NCI-H2029 treated with DMSO at 0.1 percent for 48 hours (cell line): Measurements from ENCODE around the gene SYNM.

ENCODE experiments used
- DNase-seq: peaks from one replicate; lab custom pipeline; 2025; lab: John Stamatoyannopoulos, UW

Gene SYNM

DNA sequence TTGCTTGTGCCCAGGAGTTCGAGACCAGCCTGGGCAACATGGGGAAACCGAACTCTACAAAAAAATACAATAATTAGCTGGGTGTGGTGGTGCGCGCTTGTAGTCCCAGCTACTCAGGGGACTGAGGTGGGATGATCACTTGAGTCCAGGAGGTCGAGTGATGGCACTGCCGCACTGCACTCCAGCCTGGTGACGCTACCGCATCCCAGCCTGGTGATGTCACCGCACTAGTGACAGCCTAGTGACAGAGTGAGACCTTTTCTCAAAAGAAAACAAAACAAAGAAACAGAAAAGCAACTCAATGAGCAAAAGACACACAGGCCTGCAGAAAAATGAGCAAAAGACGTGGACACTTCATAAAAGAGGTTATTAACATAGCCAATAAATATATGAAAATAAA lies 19.9 kb upstream of the SYNM start:
- DNase-seq, result no peak

DNA sequence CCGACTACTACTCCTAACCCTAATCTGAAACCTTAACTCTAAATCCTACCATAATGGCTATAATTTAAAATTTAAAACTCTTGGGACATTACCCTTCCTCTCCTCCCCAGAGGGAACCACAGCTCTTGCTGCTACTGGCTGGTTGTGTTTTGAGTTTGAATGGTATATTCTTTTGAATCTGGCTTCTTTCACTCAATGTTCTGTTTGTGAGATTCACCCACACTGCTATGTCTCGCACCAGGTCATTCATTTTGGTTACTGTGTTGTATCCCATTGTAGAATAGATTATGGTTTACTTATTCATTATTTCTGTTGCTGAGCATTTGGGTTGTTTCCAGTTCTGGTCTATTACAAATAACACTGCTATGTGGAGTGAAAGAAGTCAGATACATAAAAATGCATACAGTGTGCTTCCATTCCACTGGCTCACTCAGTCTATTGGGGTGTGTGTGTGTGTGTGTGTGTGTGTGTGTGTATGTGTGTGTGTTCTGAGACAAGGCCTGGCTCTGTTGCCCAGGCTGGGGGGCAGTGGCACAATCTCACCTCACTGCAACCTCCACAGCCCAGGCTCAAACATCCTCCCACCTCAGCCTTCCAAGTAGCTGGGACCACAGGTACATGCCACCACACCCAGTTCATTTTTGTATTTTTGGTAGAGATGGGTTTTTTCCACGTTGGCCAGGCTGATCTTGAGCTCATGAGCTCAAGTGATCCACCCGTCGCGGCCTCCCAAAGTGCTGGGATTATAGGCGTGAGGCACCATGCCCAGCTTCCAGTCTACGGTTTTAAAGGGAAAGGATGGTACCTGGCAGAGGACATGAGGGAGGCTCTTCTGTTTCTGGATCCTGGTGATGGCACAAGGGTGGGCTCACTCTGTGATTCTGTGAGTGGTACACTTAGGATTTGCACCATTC lies 19.2 kb upstream of the SYNM start:
- DNase-seq, result no peak

DNA sequence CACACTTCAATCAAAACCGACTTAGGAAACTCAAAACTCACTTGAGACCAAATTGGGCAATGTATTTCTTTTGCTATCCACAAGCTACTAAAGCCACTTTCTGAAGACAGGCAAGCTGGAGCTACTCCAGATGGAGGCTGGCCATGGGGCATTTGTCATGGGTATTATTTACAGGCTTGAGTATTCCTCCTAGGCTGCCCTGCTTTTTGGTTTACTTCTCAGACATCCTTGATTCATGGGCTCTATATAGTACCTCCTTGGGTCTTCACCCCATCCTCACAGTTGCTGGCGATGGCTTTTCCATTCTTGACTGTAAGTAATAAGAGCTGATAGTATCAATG lies 18.6 kb upstream of the SYNM start:
- no peak for DNase-seq

DNA sequence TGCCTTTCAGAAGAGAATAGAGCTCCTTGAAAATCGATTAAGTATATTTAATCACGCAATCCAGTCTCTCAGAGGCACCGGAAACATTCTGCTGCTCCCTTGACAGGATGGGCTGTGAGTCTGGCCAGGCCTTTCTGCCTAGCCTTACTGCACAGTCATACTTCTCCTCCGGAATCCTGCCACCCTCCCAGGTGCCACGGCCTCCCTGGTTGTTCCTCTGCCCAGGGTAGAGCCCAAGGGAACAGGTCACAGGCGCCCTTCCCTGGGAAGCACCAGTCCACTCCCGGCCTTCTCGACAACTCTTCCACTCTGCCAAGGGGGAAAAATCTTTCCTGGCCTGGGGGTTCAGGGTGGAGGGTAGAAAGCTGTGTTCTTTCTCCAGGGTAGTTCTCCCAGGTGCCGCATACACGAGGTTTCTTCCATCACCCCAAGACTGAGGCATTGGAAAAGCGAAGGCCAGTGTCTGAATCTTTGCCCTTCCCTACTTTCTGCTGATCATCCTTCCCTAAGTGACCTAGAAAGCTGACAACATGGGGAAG lies 17.4 kb upstream of the SYNM start:
- no peak for DNase-seq

DNA sequence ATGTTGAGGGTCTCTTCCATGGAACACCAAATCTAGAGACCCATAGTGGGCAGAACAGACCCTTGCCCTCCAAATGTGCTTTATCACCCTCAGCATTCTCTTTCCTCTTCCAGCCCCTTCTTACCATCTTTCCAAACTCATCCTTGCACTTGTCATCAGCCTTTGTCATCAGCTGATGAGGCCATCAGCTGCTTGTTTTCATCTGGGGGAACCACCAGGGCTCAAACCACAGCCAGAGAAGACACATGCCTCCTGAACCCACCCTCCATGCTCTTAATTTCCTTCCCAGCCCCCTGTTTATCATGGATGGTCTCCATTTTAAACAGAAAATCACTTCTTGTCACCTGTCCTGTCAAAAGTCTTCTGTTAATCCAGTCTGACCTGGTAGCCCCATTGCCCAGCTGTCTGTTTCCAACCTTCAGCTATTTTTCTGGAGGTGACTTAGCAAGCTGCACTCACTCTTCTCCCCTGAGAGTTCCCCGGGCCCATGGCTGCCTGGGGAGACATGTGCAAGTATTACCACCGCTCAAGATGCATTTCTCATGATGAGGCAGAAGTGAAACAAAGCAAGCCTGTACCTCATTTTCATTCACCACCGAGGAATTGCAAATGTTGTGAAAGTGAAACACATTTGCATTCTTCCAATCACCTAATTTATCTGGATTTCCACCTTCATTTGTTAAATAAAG lies 14.7 kb upstream of the SYNM start:
- DNase-seq, result no peak

DNA sequence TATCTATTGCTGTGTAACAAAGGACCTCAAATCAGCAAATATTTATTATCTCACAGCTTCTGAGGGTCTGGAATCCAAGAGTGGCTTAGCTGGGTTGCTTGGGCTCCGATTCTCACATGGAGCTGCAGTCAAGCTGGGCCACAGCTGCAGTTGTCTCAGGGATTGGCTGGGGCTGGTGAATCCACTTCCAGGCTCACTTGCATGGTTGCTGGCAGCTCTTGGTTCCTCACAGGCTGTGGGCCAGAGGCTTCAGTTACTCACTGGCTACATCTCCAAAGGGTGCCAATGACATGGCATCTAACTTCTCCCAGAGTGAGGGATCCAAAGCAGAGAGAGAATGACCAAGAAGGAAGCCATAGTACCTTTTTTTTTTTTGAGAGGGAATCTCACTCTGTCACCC lies 13.9 kb upstream of the SYNM start:
- DNase-seq, result no peak

DNA sequence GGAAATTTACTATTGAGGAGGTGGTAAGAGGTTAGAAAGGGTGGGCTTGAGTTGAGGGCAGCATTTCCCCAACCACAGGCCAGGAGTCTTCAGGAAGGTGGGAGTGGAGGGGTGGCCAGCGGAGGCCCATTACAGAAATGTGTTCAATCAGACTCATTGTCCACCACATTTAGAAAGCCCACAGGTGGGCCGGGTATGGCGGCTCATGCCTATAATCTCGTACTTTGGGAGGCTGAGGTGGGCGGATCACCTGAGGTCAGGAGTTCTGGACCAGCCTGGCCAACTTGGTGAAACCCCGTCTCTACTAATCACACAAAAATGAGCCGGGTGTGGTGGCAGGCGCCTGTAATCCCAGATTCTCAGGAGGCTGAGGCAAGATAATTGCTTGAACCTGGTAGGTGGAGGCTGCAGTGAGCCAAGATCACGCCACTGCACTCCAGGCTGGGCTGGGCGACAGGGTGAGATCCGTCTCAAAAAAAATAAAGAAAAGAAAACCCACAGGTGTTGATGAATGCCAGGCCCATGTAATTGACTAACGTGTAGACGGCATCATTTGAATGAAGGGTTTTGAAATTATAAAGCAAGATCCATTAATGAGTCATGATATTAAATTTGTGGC lies 12.2 kb upstream of the SYNM start:
- no peak for DNase-seq

DNA sequence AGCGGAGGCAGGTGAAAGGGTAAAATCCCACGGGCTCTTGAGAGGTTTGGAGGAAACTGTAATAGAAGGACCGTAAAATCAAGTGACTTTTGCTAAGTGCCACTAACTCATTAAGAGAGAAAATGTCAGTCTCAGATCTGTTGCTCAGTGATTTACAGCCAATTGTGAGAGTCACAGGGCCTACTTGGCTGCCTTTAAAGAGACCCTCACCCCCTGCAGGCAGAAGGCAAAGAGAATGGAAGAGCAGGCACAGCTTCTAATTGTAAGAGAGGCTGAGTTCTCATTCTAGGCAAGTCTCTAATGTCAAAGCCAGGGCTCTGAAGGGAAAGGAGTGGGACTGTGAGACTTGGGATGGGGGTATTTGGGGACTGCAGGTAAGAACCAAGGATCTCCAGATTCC lies 9.3 kb upstream of the SYNM start:
- no peak for DNase-seq

DNA sequence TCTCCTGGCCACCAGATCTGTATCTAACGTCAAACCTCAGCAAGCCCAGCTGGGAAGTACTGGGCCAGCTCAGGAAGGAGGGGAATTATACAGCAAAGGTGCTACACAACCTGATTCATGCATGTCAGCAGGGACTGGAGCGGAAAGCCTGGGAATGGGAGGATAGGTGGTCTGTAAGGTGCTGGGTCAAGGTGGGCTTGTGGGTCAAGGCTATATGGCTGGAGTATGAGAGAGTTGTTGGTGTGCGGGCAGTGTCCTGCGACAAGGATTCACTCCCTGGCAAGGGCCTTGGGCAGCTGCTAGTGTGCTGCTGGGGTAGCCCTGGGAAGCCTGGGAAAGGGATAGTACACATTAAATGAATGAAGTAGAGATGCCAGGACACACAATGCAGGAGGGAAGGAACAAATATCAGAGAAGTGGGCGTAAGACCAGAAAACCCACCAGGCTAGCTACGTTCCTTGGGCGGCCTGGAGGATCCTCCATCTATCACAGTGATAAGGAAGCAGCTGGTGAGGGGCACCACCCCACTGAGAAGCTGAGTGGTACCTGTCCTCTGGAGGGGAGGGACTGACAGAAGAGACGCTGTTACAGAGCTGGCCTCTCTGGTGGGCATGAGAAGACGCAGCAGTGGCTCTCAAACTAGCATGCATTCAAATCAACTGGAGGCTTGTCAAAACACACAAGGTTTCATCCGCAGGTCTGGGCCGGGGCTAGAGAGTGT lies 8.5 kb upstream of the SYNM start:
- no peak for DNase-seq

DNA sequence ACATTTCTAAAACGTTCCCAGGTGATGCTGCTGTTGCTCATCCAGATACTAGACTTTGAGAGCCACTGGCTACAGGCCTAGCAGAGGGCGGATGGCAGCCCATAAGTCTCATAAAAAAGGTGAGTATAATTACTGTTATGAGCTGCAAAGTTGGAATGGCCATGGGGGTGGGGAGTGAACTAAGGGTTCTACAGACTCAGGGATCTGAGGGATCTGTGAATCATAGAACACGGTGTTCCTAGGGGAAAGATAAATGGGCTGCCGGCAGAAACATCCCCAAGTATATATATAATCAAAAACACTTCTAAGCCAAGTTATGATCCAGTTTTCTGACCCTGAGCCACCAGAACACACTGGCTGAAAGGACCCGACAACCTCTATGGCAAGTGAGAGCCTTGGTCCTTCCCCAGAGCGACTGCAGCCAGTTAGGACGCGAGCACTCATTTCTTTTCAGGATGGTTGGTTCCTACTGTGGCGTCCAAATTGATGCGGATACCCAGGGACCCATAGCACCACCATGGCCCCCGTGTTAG lies 7.9 kb upstream of the SYNM start:
- DNase-seq, result no peak

DNA sequence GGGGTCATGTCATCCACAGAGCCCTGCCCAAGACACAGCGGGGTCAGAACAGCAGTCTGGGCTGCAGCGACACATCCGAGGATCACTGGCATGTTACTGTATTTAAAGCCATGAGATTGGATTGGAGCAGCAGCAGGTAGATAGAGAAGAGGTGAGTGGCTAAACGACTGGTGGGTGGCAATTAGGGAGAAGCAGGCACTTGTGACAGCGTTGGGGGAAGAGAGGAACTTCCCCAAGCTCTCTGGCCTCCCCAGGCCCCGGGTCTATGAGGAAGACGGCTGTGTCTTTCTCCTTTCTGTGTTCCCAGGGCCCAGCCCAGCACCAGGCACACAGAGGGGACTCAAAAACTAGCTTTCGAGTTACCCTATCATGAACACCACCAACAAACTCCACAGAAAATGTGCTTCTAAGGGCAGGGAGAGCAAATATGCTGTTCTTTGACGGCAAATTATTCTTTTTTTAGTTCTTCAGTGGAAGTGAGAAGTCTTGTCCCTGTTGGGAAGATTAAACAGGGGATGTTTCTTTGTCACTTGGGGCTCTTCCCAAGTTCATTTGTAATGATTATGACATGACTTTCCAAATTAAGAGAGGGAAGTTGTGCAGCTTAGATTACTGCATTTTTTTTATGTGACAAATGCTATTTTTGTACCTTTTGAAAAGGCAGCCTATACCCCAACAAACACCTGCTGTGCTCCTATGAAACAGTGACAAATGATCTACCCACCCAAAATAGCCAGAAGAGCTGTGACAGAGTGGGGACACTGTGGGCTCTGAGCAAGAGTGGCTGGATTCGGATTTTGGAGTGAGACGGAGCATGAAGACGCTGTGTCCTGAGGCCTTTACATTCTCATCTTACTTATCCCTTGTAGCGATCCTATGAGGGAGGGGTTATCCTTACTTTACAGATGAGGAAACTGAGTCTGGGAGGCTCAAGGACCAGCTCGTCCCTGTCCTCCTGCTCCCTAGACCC lies 7.2 kb upstream of the SYNM start:
- DNase-seq, result no peak

DNA sequence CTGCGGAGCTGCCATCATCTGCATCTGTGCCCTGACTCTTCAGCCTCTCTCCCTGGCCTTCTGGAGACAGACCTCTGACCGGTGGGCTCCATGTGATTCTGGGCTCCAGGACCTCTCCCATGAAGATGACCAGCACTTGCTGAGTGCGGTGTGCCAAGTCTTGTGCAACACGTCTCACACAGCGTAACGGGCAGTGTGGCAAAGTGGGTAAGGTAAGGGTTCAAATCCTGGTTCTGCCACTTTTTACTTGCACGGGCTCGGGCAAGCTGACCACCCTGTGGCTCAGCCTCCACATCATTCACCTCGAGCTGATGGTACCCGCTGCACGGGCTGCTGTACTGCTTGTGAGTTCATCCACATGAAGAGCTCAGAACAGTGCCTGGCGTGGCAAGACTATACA lies 6.5 kb upstream of the SYNM start:
- DNase-seq, result no peak

DNA sequence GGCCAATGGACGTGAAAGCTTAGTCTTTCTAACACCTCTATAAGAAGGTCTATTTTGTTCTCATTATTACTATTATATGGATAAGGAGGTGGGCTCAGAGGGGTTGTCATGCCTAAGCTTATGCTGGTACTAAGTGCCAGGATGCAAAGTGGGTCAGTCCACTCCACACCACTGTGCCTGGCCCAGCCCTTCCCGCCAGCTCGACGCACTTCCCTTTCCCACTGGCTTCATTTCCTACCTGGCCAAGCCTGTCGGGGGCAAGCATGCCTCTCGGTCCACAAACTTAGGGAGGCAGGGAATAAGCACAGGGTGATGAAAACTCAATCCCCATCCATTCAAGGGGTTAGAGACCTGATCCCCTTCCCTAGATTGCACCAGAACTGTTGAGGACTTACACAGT lies 5.9 kb upstream of the SYNM start:
- DNase-seq, result no peak

DNA sequence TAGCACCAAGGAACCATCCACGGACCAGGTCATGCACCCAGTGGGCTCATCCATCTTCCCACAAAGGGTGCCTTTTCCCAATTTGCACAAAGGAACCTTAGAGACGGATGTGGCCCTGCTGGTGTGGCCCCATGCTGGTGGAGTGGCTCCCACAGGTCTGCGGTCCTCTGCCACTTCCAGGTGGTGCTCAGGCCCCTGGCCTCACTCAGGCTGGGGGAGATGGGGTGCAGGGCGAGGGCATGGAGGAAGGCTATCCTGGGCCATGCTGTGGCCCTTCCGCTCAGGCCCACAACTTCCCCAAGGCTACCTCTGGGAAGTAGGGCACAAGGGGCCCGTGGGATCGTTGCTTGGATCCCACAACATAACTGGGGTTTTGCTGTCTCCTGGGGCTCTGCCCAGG lies 5.2 kb upstream of the SYNM start:
- no peak for DNase-seq

DNA sequence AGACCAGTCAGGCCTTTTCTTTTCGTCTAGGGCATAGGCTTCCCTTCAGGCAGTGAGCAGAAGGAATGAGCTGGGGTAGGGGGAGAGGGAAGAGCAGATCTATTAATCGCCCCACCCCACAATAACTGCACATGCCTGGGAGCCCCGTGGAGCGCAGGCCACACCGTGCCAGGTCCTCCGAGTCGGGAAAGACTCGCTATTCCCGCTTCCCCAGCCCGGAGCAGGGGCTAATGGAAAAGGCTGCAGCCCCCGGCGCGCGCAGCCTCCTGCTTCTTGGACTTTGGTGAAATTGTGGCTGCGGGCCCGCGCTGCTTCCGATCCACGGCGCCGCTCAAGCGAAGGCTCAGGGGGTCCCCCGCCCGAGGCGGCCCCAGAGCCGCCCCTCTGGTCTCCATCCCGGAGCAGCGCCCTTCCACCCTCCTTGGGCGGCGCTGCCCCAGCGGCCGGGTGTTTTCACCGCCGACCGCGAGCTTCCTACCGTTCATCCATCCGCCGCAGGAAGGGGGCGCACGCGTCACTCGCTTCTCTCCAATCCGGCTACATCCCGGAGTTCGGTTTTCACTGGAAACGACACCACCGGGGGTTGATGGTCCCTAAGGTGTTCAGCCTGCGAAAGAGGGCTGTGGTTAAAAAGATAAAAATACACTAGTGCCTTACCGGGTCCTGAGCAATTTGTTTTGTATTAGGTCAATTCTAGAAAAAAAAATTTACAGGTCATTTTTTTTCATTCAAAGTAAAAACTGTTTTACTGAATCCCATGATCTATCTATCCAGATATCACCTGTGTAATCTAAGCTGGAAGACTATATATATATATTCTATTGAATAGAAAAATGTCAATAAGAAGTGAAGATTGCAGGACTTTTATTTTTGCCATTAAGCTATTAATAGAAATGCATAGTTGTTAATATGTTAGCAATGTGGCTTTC lies 4.4 kb upstream of the SYNM start:
- no peak for DNase-seq

DNA sequence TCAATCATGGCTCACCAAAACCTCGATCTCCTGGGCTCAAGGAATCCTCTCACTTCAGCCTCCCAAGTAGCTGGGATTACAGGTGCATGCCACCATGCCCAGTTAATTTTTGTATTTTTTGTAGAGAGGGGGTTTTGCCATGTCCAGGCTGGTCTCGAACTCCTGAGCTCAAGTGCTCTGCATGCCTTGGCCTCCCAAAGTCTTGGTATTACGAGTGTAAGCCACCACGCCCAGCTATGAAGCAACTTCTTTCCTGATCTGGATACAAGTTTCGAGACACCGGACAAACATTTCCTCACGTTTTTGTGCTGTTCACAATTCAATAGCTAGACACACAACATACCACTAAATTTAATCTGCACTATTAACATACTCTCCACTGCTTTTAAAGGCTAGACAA lies 3.4 kb upstream of the SYNM start:
- no peak for DNase-seq

DNA sequence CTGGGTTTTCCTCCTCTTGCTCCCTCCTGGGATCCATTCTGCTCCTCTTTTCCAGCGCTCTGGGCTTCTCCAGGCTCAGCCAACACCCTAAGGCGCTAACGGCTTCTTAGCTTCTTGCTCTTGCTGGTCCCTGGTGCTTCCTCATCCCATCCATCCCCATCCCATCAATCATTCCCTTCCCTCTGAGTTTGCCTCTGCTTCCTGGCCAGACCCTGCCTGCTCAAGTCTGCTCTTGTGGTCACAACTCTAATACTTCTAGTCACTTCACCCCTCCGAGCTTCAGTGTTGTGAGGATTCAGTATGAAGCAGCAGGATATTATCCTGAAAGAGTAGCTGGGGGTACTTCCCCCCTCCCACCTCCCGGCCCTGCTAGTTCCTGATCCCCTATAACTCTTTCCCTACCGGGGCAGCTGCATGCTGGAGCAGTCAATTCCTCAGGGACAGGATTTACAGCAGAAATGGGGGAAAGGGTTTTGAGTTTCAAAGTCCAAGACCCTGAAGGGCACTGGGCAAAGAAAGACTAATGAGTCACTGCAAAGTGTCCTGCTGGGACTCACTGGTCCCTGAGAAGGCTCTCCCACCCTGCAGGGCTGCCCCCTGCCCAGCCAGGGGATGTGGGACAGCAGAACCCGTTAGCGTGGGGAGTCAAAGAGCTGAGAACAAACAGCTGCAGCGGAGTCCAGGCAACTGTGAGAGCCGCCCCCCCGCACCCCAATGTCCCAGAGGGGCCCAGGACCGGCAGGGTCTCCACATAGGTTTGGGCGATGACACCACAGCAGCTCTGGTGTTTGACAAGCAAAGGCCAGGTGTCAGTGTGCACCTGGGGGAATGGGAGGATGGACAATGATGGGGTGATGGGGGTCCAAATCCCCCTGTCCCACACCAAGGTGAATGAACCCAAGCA lies 2.3 kb upstream of the SYNM start:
- no peak for DNase-seq

DNA sequence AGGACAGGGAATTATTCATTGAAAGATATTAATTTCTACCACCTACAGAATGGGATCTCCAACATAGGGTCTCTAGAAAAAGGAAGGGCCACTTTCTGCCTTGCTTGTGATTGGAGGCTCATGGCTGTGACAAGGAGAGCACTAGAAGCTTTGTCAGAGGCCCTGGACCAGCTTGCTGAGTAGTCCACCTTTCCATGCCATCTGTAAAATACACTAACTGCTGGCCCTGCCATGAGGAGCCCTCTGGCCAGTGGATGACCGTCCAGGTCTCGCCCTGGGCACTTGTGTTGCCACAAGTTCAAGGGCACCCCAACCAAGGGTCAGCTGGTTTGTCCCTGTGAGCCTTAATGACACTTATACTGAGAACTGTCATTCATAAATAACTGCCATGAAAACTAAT lies 1.6 kb upstream of the SYNM start:
- no peak for DNase-seq
